Stimulated activated CD4-positive, alpha-beta T cell treated with anti-CD3 and anti-CD28 coated beads, Interleukin-1b, Interleukin-23, amount 100 ng/mL, for 48 hours (primary cell): Measurements from ENCODE around the gene L1CAM.

Source experiments
- DNase-seq: peaks from one replicate; pipeline ENCODE4 v3.0.0-alpha.2; 2020

The L1CAM gene

GRCh38 chrX:153922932-153923857 is 37.2 kb upstream of the L1CAM start:
- no peak for DNase-seq

DNA sequence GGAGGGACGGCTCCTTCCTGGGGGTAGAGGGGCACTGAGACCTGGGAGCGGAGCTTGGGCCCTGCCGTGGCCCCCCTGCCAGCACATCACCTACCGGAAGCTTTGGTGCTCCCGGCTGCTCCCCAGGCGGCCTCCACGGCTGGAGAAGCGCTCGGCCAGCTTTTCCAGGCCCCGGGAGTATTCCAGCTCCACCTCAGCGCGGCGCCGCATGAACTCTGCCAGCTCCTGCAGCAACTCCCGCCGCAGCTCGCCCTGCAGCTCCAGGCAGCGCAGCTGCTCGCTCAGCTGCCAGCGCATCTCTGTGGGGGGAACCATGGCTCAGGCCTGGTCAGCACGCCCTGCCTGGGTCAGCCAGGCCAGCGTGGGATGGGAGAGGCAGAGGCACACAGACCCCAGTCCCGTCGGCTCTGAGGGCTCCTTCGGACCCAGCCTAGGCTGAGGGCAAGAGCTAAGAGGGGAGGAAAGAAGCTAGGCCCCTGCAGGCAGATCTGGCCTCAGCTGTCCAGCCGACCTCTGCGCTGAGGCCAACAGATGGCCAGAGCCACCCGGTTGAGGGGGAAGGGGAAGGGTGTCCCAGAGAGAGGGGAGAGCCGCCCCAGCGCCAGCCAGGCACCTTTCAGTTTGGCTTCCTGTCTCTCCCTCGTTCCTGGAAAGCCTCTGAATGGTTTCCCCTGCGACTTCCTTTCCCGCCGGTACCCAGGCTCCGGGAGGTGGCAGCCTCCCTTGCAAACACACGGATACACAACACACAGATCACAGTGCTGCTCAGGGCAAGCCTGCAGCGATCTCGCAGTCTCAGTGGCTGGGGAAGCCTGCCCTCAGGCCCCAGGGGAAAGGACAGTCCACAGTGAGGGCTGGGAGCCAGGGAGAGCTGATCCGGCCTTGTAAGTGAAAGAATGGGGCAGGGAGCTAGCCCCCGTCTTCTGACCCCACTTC is 35.8 kb upstream of the L1CAM start:
- DNase-seq, result no peak

GRCh38 chrX:153921070-153921469 is 35.1 kb upstream of the L1CAM start:
- DNase-seq, result no peak

DNA sequence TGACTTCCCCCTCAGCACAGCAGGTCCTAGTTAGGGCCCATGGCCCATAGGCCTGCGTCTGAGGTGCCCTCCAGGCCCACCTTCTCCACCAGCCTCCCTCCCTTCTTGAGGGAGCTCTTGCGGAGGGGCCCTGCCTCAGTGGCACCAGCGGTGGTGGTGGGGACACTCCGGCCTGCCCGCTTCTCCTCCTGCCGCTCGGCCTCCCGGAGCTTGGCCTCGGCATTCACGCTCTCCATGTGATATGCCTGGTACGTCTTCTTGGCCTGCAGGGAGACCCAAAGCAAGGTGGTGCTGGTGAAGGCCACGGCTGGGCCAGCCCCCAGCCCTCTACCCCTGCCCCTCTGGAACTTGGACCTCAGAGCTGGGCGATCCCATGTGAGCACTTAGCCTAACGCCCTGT is 34.6 kb upstream of the L1CAM start:
- DNase-seq, result no peak

DNA sequence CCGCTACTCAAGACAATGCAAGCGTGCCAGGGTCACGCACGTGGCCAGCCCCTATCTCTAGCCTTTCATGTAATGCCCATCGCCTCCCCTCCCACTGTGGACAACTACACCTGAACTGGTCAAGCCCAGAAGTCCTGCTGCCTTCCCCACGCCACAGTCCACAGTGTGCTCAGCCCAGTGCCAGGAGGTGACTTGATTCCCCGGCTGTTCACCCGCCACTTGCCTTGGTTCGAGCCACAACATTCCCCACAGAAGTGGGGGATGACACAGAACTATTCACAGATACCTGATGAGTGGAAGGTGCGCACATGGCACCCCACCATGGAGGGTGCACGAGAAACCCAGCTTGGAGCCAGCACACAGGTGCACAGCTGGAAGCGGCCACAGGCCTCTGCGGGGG is 33.3 kb upstream of the L1CAM start:
- DNase-seq, result no peak

DNA sequence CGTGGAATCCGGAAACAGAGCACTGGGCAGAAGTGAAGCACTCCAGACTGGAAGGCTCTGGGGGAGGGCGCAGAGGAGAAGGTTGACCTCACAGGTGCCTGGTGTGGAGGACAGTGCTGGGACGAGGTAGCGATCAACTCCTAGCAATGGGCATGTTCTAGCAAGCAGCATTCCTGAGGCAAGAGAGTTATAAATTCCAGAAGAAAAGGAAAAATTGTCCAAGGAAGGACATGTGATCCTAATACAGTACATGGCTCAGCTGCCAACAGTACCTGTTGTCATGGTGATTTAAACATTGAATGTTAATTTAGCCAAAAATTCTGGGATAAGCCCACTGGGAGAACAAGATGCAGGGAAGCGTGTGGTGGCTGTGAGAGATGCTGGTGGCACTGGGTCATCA is 31.9 kb upstream of the L1CAM start:
- no peak for DNase-seq

- DNase-seq, result no peak
Observed at GRCh38 chrX:153913701-153914100, 27.7 kb upstream of the L1CAM start.

DNA sequence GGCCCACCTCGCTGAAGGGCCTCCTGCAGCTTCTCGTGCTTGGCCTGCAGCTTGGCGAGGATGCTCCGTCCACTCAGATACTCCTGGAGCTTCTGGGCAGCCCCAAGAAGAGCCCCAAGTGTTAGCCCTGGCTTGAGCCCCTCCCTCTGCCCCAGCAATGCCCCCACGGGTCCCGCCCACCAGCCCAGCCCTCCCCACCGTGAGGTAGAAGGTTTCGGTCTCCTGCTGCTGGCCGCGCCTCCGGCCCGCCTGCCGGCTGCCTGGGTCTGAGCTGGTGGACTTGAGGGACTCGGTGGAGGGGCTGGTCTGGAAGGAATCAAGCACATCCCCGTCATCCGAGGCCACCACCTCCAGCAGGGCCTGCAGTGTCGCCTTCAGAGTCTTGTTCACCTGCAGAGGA is 27.2 kb upstream of the L1CAM start:
- no peak for DNase-seq

DNA sequence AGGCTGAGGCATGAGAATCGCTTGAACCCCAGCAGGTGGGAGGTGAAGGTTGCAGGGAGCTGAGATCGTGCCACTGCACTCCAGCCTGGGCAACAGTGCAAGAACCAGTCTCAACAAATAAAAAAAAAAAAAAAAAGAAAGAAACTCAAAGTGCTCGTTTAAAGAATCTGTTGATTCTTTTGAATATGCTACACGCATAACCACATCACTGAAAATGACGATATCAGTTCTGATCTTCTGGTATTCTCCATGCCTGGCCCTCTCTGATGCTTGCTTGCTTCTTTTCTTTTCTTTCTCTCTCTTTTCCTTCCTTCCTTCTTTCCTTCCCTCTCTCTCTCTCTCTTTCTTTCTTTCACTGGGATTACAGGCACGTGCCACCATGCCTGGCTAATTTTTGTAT is 25.8 kb upstream of the L1CAM start:
- DNase-seq, result no peak

- no peak for DNase-seq
Observed at GRCh38 chrX:153910446-153910845, 24.5 kb upstream of the L1CAM start.

- no peak for DNase-seq
Observed at GRCh38 chrX:153909980-153910360, 24.0 kb upstream of the L1CAM start.

- DNase-seq, result no peak
Observed at GRCh38 chrX:153909024-153909979, 23.3 kb upstream of the L1CAM start.

DNA sequence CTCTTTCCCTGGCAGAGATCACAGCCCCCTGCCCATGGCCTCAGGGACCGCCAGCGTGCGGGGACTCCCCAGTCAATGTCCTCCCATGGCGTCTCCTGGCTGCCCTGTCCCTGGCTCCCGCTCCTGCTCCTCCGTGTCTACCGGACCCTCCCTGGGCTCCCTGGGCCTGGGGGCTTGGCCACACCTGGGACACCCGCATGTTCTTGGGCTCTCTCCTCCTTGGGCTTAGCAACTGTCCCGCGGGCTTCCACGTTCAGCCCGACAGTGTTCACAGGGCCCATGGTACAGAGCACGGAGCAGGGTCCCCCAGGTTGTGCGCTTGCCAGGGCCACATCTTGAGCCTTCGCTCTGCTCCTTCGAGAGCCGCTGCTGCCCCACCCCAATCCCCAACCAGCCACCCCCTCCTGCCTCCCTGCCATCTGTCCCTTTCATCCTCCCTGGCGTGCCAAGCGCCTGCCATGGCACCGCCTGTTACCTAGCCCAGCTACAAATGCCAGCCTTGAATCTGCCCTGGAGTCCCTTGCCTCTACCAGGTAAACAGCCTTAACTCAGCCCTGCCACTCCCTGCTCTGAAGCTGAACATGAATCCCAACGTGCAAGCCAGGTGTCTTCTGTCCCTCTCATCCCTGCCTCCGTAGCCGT is 22.4 kb upstream of the L1CAM start:
- no peak for DNase-seq

DNA sequence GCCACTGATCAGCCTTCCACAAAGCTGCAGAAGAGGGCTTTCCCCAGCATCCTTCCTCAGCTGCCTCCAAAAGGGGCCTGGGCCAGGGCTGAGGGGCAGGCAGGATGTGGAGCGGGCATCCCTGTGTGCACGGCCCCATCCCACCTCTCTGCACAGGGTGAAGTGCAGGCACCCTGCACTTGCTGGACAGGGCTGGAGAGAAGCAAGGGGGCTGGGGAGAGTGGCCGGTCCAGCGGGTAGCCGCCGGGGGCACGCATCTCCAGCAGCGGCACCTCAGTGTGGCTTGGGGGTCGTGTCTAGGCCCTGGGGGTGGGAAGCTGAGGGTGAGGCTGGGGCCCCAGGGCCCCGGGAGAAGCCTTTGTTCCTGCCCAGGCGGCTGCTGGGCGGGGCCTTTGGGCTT is 21.5 kb upstream of the L1CAM start:
- DNase-seq, result no peak

- no peak for DNase-seq
Observed at GRCh38 chrX:153906126-153906917, 20.3 kb upstream of the L1CAM start.

- DNase-seq, result no peak
Observed at GRCh38 chrX:153905481-153906095, 19.6 kb upstream of the L1CAM start.

DNA sequence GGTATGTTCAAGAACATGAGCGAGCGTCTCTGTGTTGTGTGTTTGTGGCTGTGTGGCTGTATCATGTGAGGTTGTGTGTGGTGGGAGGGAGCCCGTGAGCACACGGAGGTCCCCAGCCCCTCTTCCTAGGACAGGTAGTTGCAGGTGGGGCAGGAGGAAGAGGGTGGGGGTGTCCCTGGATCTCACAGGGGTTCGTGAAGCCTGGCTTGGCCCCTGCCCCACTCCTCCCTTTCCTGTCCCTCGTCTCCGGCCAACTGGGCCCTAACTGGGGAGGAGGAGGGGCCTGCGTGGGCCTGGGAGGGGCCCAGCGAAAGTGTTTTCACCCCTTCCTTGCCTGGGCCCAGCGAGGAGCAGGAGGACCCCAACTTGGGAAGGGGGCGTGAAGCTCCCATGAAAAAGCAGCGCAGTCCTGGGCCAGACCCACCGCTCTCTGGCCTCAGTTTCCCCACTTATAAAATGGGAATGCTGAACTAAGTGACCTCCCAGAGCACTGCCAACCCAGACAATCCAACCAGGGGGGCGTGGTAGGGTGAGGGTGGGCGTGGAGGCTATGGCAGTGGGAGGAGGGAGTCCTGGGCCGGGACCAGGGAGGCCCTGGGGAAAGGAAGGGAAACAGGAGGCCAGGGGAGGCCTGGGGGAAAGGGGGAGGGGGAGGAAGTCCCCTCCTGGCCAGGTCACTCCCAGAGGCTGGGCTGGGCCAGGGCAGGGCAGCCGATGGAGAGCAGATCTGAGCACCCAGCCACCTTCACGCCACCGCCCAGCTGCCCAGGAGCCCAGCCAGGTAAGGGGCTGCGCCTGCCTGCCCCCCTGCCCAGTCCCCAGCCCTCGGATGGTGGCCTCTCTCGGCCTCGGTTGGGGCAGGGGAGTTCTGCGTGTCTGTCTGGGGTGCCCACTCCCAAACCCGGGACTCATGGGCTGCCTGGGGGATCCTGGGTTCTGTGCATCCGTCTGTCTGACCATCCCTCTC is 18.3 kb upstream of the L1CAM start, which contains the start of gene AVPR2:
TSS of gene AVPR2 (plus strand) at position 683 of the 967 bp plus-strand sequence. CDS start 473 bp downstream, outside the sequence.
- DNase-seq, result no peak

GRCh38 chrX:153903238-153903980 is 17.4 kb upstream of the L1CAM start:
- DNase-seq, result no peak

- no peak for DNase-seq
Observed at GRCh38 chrX:153902385-153902784, 16.4 kb upstream of the L1CAM start.
